Osteoblast (primary cell): ENCODE results near the gene RCAN2. TPM values are rescaled to one million over a fixed set of nuclear protein-coding genes. Genes with fewer than 3 reads are reported as not detected.

Experiments used
- DNase-seq: peaks from one replicate; pipeline ENCODE4 v3.0.0; 2011; ENCODE audit warnings: low spot score, mixed read lengths; ENCODE audit not compliant: insufficient read length; ENCODE audit errors: missing footprints
- H2AFZ ChIP-seq: 2 replicates; pipeline ENCODE4 v1.6.0; 2011; ENCODE audit warnings: mild to moderate bottlenecking, low read length
- H3K27ac ChIP-seq: 2 replicates; pipeline ENCODE4 v1.5.1; 2011; ENCODE audit warnings: mild to moderate bottlenecking, low read depth, low read length, moderate library complexity
- H3K27me3 ChIP-seq: 2 replicates; pipeline ENCODE4 v1.6.0; 2012; ENCODE audit warnings: mild to moderate bottlenecking, control low read depth, inconsistent platforms, low read length, moderate library complexity; ENCODE audit not compliant: insufficient read depth
- H3K36me3 ChIP-seq: 2 replicates; pipeline ENCODE4 v1.5.1; 2011; ENCODE audit warnings: mild to moderate bottlenecking, low read length, control low read depth, moderate library complexity; ENCODE audit not compliant: insufficient read depth
- H3K4me1 ChIP-seq: 2 replicates; pipeline ENCODE4 v1.5.1; 2011; ENCODE audit warnings: mild to moderate bottlenecking, low read length, control low read depth, moderate library complexity; ENCODE audit not compliant: insufficient read depth
- H3K4me2 ChIP-seq: 2 replicates; pipeline ENCODE4 v1.6.0; 2011; ENCODE audit warnings: mild to moderate bottlenecking, low read length; ENCODE audit not compliant: insufficient read depth
- H3K4me3 ChIP-seq: fragments of 200-600 bp; sonication (generic); 3 replicates; pipeline ENCODE4 v1.5.1; 2012; ENCODE audit warnings: mild to moderate bottlenecking, low read length, inconsistent platforms; ENCODE audit not compliant: insufficient read depth
- H3K79me2 ChIP-seq: 2 replicates; pipeline ENCODE4 v1.6.0; 2012; ENCODE audit warnings: mild to moderate bottlenecking, low read length, control low read depth, inconsistent platforms; ENCODE audit not compliant: insufficient read depth
- H3K9me3 ChIP-seq: 2 replicates; pipeline ENCODE4 v1.5.1; 2011; ENCODE audit warnings: low read depth, low read length, control low read depth
- H4K20me1 ChIP-seq: 2 replicates; pipeline ENCODE4 v1.6.0; 2012; ENCODE audit warnings: mild to moderate bottlenecking, low read length, control low read depth; ENCODE audit not compliant: insufficient read depth
- CTCF ChIP-seq: IDR thresholded peaks from 2 replicates; pipeline ENCODE4 v1.5.1; 2011; ENCODE audit warnings: mild to moderate bottlenecking, low read depth, low read length, moderate library complexity; ENCODE audit errors: extremely low read depth
- total RNA-seq: library from RNA; depleted of rRNA; stranded (reverse); fragments of >200 nt; gene quantifications from 2 replicates; pipeline ENCODE4 v1.2.3, GENCODE V29; 2012

Gene RCAN2
- total RNA-seq, 1 donor = 14.1 TPM

- no peak overlapping the region for H3K4me3 ChIP-seq
- H3K4me2 ChIP-seq = no peak overlapping the region
- H3K36me3 ChIP-seq = no peaks in the 10 kb centered on the region
- no peak for TF ChIP-seq CTCF
- H2AFZ ChIP-seq = no peak overlapping the region
- H3K9me3 ChIP-seq = no peaks in the 10 kb centered on the region
- H3K79me2 ChIP-seq = no peaks in the 10 kb centered on the region
- H3K27ac ChIP-seq = no peak overlapping the region
- H3K4me1 ChIP-seq = peaks cover 5% of the 10 kb centered on the region
- H4K20me1 ChIP-seq = no peaks in the 10 kb centered on the region
- no peaks in the 10 kb centered on the region for H3K27me3 ChIP-seq
- DNase-seq = no peak
Observed at GRCh38 chr6:46265373-46265772, 225.9 kb downstream of the RCAN2 start.

GRCh38 chr6:46263707-46264086, 227.6 kb downstream of the RCAN2 start:
- no peak for TF ChIP-seq CTCF
- DNase-seq = no peak
- Histone ChIP-seq H3K79me2 (no peaks in the 10 kb centered on the region), H3K4me2 (no peak overlapping the region), H4K20me1 (no peaks in the 10 kb centered on the region), H3K36me3 (no peaks in the 10 kb centered on the region), H3K4me3 (no peak overlapping the region), H3K27ac (no peak overlapping the region), H3K4me1 (peaks cover 5% of the 10 kb centered on the region), H2AFZ (no peak overlapping the region), H3K27me3 (no peaks in the 10 kb centered on the region), H3K9me3 (no peaks in the 10 kb centered on the region)

GRCh38 chr6:46262928-46263706, 228.1 kb downstream of the RCAN2 start:
- peaks cover 5% of the 10 kb centered on the region for H3K4me1 ChIP-seq
- H3K27me3 ChIP-seq = no peaks in the 10 kb centered on the region
- no peak overlapping the region for H3K4me2 ChIP-seq
- DNase-seq = no peak
- H4K20me1 ChIP-seq = no peaks in the 10 kb centered on the region
- H3K79me2 ChIP-seq = no peaks in the 10 kb centered on the region
- H3K4me3 ChIP-seq = no peak overlapping the region
- no peak for TF ChIP-seq CTCF
- H3K27ac ChIP-seq = no peak overlapping the region
- H3K9me3 ChIP-seq = no peaks in the 10 kb centered on the region
- no peak overlapping the region for H2AFZ ChIP-seq
- no peaks in the 10 kb centered on the region for H3K36me3 ChIP-seq

GRCh38 chr6:46258249-46258648, 233.0 kb downstream of the RCAN2 start:
- Histone ChIP-seq H3K27ac (no peak overlapping the region), H2AFZ (no peak overlapping the region), H3K4me3 (no peak overlapping the region), H3K27me3 (no peaks in the 10 kb centered on the region), H3K9me3 (no peaks in the 10 kb centered on the region), H3K79me2 (no peaks in the 10 kb centered on the region), H3K4me1 (no peaks in the 10 kb centered on the region), H3K36me3 (no peaks in the 10 kb centered on the region), H3K4me2 (no peak overlapping the region), H4K20me1 (no peaks in the 10 kb centered on the region)
- DNase-seq = no peak
- no peak for TF ChIP-seq CTCF
